Neural progenitor cell (in vitro differentiated cells): ENCODE results near the gene CCDC171. TPM values are rescaled to one million over a fixed set of nuclear protein-coding genes. Genes with fewer than 3 reads are reported as not detected.

Experiments
- DNase-seq: peaks from one replicate; pipeline ENCODE4 v3.0.0-alpha.2; 2016; ENCODE audit warnings: low spot score
- H2AFZ ChIP-seq: fragments of 200-600 bp; sonication (generic); replicated peaks from 2 replicates; pipeline ENCODE4 v1.6.1; 2016; ENCODE audit warnings: antibody characterized with exemption
- H3F3A ChIP-seq: fragments of 200-600 bp; sonication (generic); 2 replicates; pipeline ENCODE4 v1.6.1; 2016; ENCODE audit warnings: antibody characterized with exemption, low read depth
- H3K27ac ChIP-seq: fragments of 200-600 bp; sonication (generic); 2 replicates; pipeline ENCODE4 v1.5.1; 2016; ENCODE audit warnings: mild to moderate bottlenecking
- H3K27me3 ChIP-seq: fragments of 200-600 bp; sonication (generic); 2 replicates; pipeline ENCODE4 v1.6.1; 2016; ENCODE audit warnings: mild to moderate bottlenecking, moderate library complexity
- H3K36me3 ChIP-seq: fragments of 200-600 bp; sonication (generic); 2 replicates; pipeline ENCODE4 v1.5.1; 2016
- H3K4me1 ChIP-seq: fragments of 200-600 bp; sonication (generic); 2 replicates; pipeline ENCODE4 v1.6.1; 2016; ENCODE audit warnings: mixed run types
- H3K4me2 ChIP-seq: fragments of 200-600 bp; sonication (generic); 2 replicates; pipeline ENCODE4 v1.6.1; 2016
- H3K4me3 ChIP-seq: fragments of 200-600 bp; sonication (generic); 2 replicates; pipeline ENCODE4 v1.5.1; 2016
- H3K79me2 ChIP-seq: fragments of 200-600 bp; sonication (generic); 2 replicates; pipeline ENCODE4 v1.6.1; 2016; ENCODE audit warnings: low read depth
- H3K9ac ChIP-seq: fragments of 200-600 bp; sonication (generic); 2 replicates; pipeline ENCODE4 v1.6.1; 2016
- H3K9me3 ChIP-seq: fragments of 200-600 bp; sonication (generic); 2 replicates; pipeline ENCODE4 v1.5.1; 2016; ENCODE audit warnings: low read depth
- H4K20me1 ChIP-seq: fragments of 200-600 bp; sonication (generic); 2 replicates; pipeline ENCODE4 v1.6.1; 2016; ENCODE audit warnings: low read depth
- H3K27ac Mint-ChIP-seq: 3 replicates; pipeline ENCODE4 v1.8.0; 2021; ENCODE audit warnings: mixed read lengths
- H3K27me3 Mint-ChIP-seq: 2 replicates; pipeline ENCODE4 v1.8.0; 2022; ENCODE audit warnings: low read depth, mild to moderate bottlenecking, inconsistent platforms, moderate library complexity, mixed read lengths; ENCODE audit not compliant: insufficient read depth
- H3K36me3 Mint-ChIP-seq: 3 replicates; pipeline ENCODE4 v1.8.0; 2021; ENCODE audit warnings: mixed read lengths
- H3K4me1 Mint-ChIP-seq: 3 replicates; pipeline ENCODE4 v1.8.0; 2021; ENCODE audit warnings: mixed read lengths
- H3K4me3 Mint-ChIP-seq: 3 replicates; pipeline ENCODE4 v1.8.0; 2021; ENCODE audit warnings: mild to moderate bottlenecking, moderate library complexity, mixed read lengths
- H3K9me3 Mint-ChIP-seq: 3 replicates; pipeline ENCODE4 v1.8.0; 2020; ENCODE audit warnings: mixed read lengths
- EZH2 ChIP-seq: fragments of 200-600 bp; sonication (generic); IDR thresholded peaks from 2 replicates; pipeline ENCODE4 v1.6.1; 2017; ENCODE audit warnings: antibody characterized with exemption, mild to moderate bottlenecking, moderate library complexity
- EZH2phosphoT487 ChIP-seq: fragments of 200-600 bp; sonication (generic); IDR thresholded peaks from 2 replicates; pipeline ENCODE4 v1.6.1; 2017; ENCODE audit warnings: antibody characterized with exemption
- total RNA-seq: library from RNA; depleted of rRNA; stranded (reverse); fragments of >200 nt; gene quantifications from 2 replicates; pipeline ENCODE4 v1.2.3, GENCODE V29; 2015; ENCODE audit warnings: low replicate concordance
- TF ChIP-seq, protein P1 (sequence below): fragments of 200-600 bp; sonication (generic); IDR thresholded peaks from 2 replicates; pipeline ENCODE4 v1.5.1; 2017; ENCODE audit warnings: antibody characterized with exemption, mild to moderate bottlenecking

Gene CCDC171
- total RNA-seq, 1 donor from 2014 or later = 9.3 TPM

DNA sequence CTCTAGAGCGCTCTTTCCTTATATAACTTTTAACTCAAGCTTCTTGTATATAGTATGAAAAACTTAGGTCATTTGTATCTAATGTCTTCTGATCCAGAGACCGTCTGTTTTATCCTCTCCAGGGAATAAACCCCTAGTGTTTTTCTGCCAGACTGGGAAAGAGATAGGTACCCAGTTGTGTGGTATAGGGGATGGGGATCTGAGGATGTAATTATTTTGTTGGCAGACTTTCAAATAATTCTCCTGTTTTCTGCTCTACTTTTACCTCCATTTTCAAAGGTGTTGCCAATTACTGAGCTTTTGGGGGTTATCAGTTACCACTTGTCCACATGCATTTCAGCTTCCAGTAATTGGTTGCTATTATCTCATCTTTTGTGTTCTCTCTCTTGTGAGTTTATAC is 17.9 kb downstream of the CCDC171 start:
- Histone ChIP-seq H3K27ac (no peak overlapping the region), H3K4me3 (no peak overlapping the region), H3K4me2 (no peak overlapping the region), H3K4me1 (no peaks in the 10 kb centered on the region), H2AFZ (no peak overlapping the region), H3K9ac (no peak overlapping the region), H3K27me3 (no peaks in the 10 kb centered on the region), H4K20me1 (no peaks in the 10 kb centered on the region), H3F3A (no peaks in the 10 kb centered on the region), H3K36me3 (no peaks in the 10 kb centered on the region), H3K79me2 (no peaks in the 10 kb centered on the region), H3K9me3 (no peaks in the 10 kb centered on the region)
- H3K27me3 Mint-ChIP-seq = no peaks in the 10 kb centered on the region
- H3K36me3 Mint-ChIP-seq = peaks cover 3% of the 10 kb centered on the region
- DNase-seq = no peak
- no peaks in the 10 kb centered on the region for H3K9me3 Mint-ChIP-seq
- H3K27ac Mint-ChIP-seq = no peak overlapping the region
- H3K4me1 Mint-ChIP-seq = no peaks in the 10 kb centered on the region
- H3K4me3 Mint-ChIP-seq = no peak overlapping the region
- TF ChIP-seq EZH2phosphoT487 (no peak), EZH2 (no peak)
- TF ChIP-seq, protein P1, sequence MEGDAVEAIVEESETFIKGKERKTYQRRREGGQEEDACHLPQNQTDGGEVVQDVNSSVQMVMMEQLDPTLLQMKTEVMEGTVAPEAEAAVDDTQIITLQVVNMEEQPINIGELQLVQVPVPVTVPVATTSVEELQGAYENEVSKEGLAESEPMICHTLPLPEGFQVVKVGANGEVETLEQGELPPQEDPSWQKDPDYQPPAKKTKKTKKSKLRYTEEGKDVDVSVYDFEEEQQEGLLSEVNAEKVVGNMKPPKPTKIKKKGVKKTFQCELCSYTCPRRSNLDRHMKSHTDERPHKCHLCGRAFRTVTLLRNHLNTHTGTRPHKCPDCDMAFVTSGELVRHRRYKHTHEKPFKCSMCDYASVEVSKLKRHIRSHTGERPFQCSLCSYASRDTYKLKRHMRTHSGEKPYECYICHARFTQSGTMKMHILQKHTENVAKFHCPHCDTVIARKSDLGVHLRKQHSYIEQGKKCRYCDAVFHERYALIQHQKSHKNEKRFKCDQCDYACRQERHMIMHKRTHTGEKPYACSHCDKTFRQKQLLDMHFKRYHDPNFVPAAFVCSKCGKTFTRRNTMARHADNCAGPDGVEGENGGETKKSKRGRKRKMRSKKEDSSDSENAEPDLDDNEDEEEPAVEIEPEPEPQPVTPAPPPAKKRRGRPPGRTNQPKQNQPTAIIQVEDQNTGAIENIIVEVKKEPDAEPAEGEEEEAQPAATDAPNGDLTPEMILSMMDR = no peak

DNA sequence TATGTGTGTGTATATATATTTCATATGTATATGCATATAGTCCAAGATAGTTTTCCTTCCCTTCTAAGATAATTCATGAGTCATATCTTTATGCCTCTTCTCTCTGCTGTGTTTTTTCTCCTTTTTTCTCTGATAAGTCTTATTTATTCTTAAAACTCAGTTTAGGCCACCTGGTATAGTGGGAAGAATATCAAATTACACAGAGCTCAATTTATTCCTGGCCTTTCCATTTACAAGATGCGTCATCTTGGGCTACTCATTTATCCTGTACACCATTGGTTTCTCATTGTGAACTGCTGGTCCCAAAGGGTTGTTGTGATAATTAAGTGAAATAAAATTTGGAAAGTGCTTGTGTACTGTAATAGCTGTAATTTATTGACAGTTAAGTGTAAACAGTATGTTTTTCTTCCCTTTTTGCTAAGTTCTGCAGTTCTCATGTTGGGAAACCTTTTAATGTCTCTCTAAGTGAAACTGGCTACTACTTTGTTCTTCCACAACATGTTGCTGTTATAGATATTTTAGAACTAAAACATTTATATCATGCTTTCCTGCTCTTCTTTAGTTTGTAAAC is 19.4 kb downstream of the CCDC171 start:
- H3K4me3 ChIP-seq = no peak overlapping the region
- Mint-ChIP-seq H3K27me3 (no peaks in the 10 kb centered on the region), H3K4me1 (no peaks in the 10 kb centered on the region), H3K4me3 (no peak overlapping the region), H3K27ac (no peak overlapping the region), H3K9me3 (no peaks in the 10 kb centered on the region), H3K36me3 (peaks cover 3% of the 10 kb centered on the region)
- H3K4me2 ChIP-seq = no peak overlapping the region
- no peak overlapping the region for H3K27ac ChIP-seq
- no peaks in the 10 kb centered on the region for H3K9me3 ChIP-seq
- DNase-seq = no peak
- TF ChIP-seq EZH2phosphoT487 (no peak), EZH2 (no peak)
- TF ChIP-seq, protein P1 = no peak
- no peaks in the 10 kb centered on the region for H4K20me1 ChIP-seq
- no peaks in the 10 kb centered on the region for H3K4me1 ChIP-seq
- no peak overlapping the region for H3K9ac ChIP-seq
- H3K27me3 ChIP-seq = no peaks in the 10 kb centered on the region
- no peak overlapping the region for H2AFZ ChIP-seq
- H3F3A ChIP-seq = no peaks in the 10 kb centered on the region
- no peaks in the 10 kb centered on the region for H3K36me3 ChIP-seq
- H3K79me2 ChIP-seq = no peaks in the 10 kb centered on the region

DNA sequence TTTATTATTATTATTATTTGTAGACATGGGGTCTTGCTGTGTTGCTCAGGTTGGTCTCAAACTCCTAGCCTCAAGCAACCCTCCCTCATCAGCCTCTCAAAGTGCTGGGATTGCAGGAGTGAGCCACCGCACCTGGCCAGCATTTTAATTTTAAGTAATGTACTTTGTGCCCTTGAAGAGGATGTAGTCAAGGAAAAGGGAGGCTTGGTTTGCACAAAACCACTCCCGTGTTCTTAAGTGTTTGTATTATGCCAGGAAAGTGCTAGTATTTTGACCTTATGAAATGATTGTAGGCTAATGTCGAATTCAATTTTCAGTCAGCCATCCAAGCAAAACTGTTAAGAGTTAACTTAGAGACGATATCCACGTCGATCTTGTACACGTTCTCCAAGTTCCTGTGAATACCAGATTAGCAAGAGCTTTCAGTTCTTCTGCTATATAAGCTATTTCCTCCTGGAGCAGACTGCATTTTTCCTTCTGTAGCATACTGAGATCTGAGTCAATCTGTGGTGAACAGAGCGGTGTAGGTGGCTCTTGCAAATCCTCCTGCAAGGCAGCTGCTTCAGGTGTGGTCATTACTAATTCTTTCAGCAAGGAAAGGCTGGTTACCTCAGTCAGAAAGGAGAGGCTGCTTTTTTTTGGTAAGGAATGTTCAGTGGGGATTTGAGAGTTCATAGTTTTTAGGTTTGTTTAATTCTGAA is 23.7 kb downstream of the CCDC171 start:
- Histone ChIP-seq H3K79me2 (no peaks in the 10 kb centered on the region), H3K27me3 (no peaks in the 10 kb centered on the region), H3K4me2 (no peak overlapping the region), H3K27ac (no peak overlapping the region), H3K4me1 (no peaks in the 10 kb centered on the region), H3K9me3 (no peaks in the 10 kb centered on the region), H3K36me3 (no peaks in the 10 kb centered on the region), H4K20me1 (no peaks in the 10 kb centered on the region), H3F3A (no peaks in the 10 kb centered on the region), H3K4me3 (no peak overlapping the region), H3K9ac (no peak overlapping the region), H2AFZ (no peak overlapping the region)
- TF ChIP-seq, protein P1 = no peak
- TF ChIP-seq EZH2phosphoT487 = no peak
- TF ChIP-seq EZH2 = no peak
- Mint-ChIP-seq H3K4me1 (no peaks in the 10 kb centered on the region), H3K36me3 (peaks cover 11% of the 10 kb centered on the region), H3K4me3 (no peak overlapping the region), H3K27me3 (no peaks in the 10 kb centered on the region), H3K9me3 (peaks cover 3% of the 10 kb centered on the region), H3K27ac (no peak overlapping the region)
- DNase-seq = no peak
